WERI-Rb-1 (cell line): ENCODE measurements around the gene RHOF.

Experiments used
- DNase-seq: peaks from one replicate; pipeline ENCODE4 v3.0.0-alpha.2; 2020
- H3K27ac ChIP-seq: fragments of 250-450 bp; sonication (Bioruptor Pico); 2 replicates; pipeline ENCODE4 v1.5.1; 2020; ENCODE audit warnings: mild to moderate bottlenecking, moderate library complexity
- H3K27me3 ChIP-seq: fragments of 250-450 bp; sonication (Bioruptor Pico); 2 replicates; pipeline ENCODE4 v1.5.1; 2021; ENCODE audit warnings: mild to moderate bottlenecking, low read depth, moderate library complexity; ENCODE audit not compliant: insufficient read depth, severe bottlenecking
- H3K36me3 ChIP-seq: fragments of 250-450 bp; sonication (Bioruptor Pico); 2 replicates; pipeline ENCODE4 v1.5.1; 2020; ENCODE audit warnings: mild to moderate bottlenecking, moderate library complexity
- H3K4me3 ChIP-seq: 2 replicates; pipeline ENCODE4 v1.5.1; 2011; ENCODE audit warnings: low read depth, mild to moderate bottlenecking, control low read depth, low read length
- H3K9me3 ChIP-seq: fragments of 250-450 bp; sonication (Bioruptor Pico); 2 replicates; pipeline ENCODE4 v1.5.1; 2021; ENCODE audit warnings: mild to moderate bottlenecking, moderate library complexity; ENCODE audit not compliant: severe bottlenecking
- CTCF ChIP-seq: IDR thresholded peaks from 2 replicates; pipeline ENCODE4 v1.5.1; 2011; ENCODE audit warnings: low read depth, mild to moderate bottlenecking, control low read depth, inconsistent platforms, low read length

RHOF gene

GRCh38 chr12:121733849-121734248 is 59.6 kb downstream of the RHOF start:
- Histone ChIP-seq H3K9me3 (no peaks in the 10 kb centered on the region), H3K36me3 (peaks cover 23% of the 10 kb centered on the region), H3K27me3 (no peaks in the 10 kb centered on the region), H3K4me3 (no peak overlapping the region), H3K27ac (no peak overlapping the region)
- TF ChIP-seq CTCF, result no peak
- DNase-seq, result no peak

- Histone ChIP-seq H3K27ac (no peak overlapping the region), H3K36me3 (peaks cover 17% of the 10 kb centered on the region), H3K4me3 (no peak overlapping the region), H3K9me3 (no peaks in the 10 kb centered on the region), H3K27me3 (no peaks in the 10 kb centered on the region)
- no peak for TF ChIP-seq CTCF
- no peak for DNase-seq
Measured at GRCh38 chr12:121731473-121731872, 62.0 kb downstream of the RHOF start.

GRCh38 chr12:121729021-121729420 is 64.5 kb downstream of the RHOF start:
- no peak overlapping the region for H3K4me3 ChIP-seq
- TF ChIP-seq CTCF, result no peak
- H3K27me3 ChIP-seq, result no peaks in the 10 kb centered on the region
- H3K27ac ChIP-seq, result no peak overlapping the region
- no peak for DNase-seq
- peaks cover 36% of the 10 kb centered on the region for H3K36me3 ChIP-seq
- no peaks in the 10 kb centered on the region for H3K9me3 ChIP-seq
